Psoas muscle (tissue), 8 donors: ENCODE measurements around the gene OR2L2. TPM values are rescaled to one million over a fixed set of nuclear protein-coding genes. Genes with fewer than 3 reads are reported as not detected.

Experiments
- ATAC-seq, 4 donors: fragments of 200-7000 bp; cut with Tn5 transposase; one replicate each; pipeline ENCODE4 v1.9.1; 2020; ENCODE audit warnings: moderate library complexity in 3 of 4, mild to moderate bottlenecking in 2 of 4
- DNase-seq, 2 donors: peaks; one replicate each; pipeline ENCODE4 v3.0.0-alpha.2; 2020
- H3K27ac ChIP-seq: fragments of 200-600 bp; one replicate; pipeline ENCODE4 v1.8.0; 2022
- H3K27me3 ChIP-seq, 3 donors: fragments of 200-600 bp in 1 of 3; one replicate each; pipeline versions ENCODE4 v1.6.1 to v1.8.0; 2013 to 2022; ENCODE audit warnings: low read length in 2 of 3, mild to moderate bottlenecking in 2 of 3, moderate library complexity in 1 of 3; ENCODE audit not compliant: insufficient read depth in 3 of 3
- H3K36me3 ChIP-seq, 2 donors: fragments of 200-600 bp in 1 of 2; one replicate each; pipeline versions ENCODE4 v1.6.1 to v1.8.0; 2013 to 2022; ENCODE audit warnings: low read depth in 1 of 2, mild to moderate bottlenecking in 1 of 2, moderate library complexity in 1 of 2; ENCODE audit not compliant: insufficient read depth in 1 of 2
- H3K4me1 ChIP-seq: fragments of 200-600 bp; one replicate; pipeline ENCODE4 v1.8.0; 2022
- H3K4me3 ChIP-seq: fragments of 200-600 bp; one replicate; pipeline ENCODE4 v1.8.0; 2022; ENCODE audit warnings: mild to moderate bottlenecking
- H3K9me3 ChIP-seq: fragments of 200-600 bp; one replicate; pipeline ENCODE4 v1.8.0; 2022
- WGBS, 3 donors: extraction: QIAGEN DNeasy Blood & Tissue Kit; methylation state at CpG; one replicate each; pipeline versions ENCODE4 v1.1.6 to v1.1.7; 2013; 5-methylcytosine and 5-hydroxymethylcytosine counted together
- intact Hi-C, 2 donors: fragments of 100-400 bp; cut with DNase I; formaldehyde crosslinking; loops; one replicate each; pipeline versions ENCODE4 v1.11.0 to v1.14.2; 2022
- long read RNA-seq, 2 donors: library from polyadenylated mRNA; unstranded; transcript quantifications; one replicate each; pipeline ENCODE4 v2.0.0, GENCODE V29; 2021
- polyA plus RNA-seq, 3 donors: library from polyadenylated mRNA; stranded (reverse); fragments of 200-250 nt; gene quantifications; one replicate each; pipeline ENCODE4 v1.2.3, GENCODE V29; 2013
- total RNA-seq, 4 donors: library from RNA; stranded (reverse); fragmentation: NEBNext Ultra II Directional in 2 of 4; extraction: Animal tissue kit (Norgen Biotek cat#: 25700) in 2 of 4; gene quantifications; one replicate each; pipeline versions ENCODE4 v1.2.1 to v1.2.4, GENCODE V29; 2021 to 2023
- TF ChIP-seq, protein P1 (sequence below): fragments of 200-600 bp; IDR thresholded peaks from one replicate; pipeline ENCODE4 v1.8.0; 2022; ENCODE audit warnings: antibody characterized with exemption
- donor health status: healthy with polysubstance abuse.
- donor health status: DM: no; HTN: no; CAD: no; lungs with moderate emphysema.
- donor health status: Bipolar disorder and iron deficiency.
- donor health status: healthy.
- donor health status: DM: yes; HTN: yes; CAD: no.
- donor health status: DM: no; HTN: no; CAD: no.
- donor health status: DM: no; HTN: no; CAD: no.
- donor health status: DM: yes; HTN: yes; CAD: no.

OR2L2 gene, protein sequence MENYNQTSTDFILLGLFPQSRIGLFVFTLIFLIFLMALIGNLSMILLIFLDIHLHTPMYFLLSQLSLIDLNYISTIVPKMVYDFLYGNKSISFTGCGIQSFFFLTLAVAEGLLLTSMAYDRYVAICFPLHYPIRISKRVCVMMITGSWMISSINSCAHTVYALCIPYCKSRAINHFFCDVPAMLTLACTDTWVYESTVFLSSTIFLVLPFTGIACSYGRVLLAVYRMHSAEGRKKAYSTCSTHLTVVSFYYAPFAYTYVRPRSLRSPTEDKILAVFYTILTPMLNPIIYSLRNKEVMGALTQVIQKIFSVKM
- total RNA-seq (not detected), polyA plus RNA-seq (not detected)
- long read RNA-seq, donor 1 = 0 reads
- long read RNA-seq, donor 2 = 0 reads

DNA sequence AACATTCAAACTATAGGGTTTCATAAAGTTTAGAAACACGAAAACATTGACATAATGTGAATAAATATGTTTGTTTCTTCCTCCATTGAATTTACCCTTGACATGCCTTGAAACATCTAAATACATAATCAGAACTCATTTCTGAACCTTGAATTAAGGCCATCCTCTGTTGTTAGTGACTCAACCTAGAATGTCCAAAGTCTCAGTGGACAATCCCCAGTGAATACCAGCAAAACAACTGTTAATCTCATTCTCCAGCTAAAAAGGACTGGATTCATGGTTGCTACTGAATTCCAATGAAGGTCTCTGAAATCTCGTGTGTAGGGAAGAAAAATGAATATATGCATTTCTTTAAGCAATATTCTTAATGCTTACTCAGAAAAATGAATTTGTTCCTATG is at the start of gene OR2L2:
TSS of gene OR2L2 (plus strand) at position 301 of the 400 bp plus-strand sequence. CDS start 8,198 bp downstream, outside the sequence.
- no peak within 1 kb of the TSS for H3K4me3 ChIP-seq
- no peaks in the 10 kb centered on the region for H3K4me1 ChIP-seq
- TF ChIP-seq, protein P1, sequence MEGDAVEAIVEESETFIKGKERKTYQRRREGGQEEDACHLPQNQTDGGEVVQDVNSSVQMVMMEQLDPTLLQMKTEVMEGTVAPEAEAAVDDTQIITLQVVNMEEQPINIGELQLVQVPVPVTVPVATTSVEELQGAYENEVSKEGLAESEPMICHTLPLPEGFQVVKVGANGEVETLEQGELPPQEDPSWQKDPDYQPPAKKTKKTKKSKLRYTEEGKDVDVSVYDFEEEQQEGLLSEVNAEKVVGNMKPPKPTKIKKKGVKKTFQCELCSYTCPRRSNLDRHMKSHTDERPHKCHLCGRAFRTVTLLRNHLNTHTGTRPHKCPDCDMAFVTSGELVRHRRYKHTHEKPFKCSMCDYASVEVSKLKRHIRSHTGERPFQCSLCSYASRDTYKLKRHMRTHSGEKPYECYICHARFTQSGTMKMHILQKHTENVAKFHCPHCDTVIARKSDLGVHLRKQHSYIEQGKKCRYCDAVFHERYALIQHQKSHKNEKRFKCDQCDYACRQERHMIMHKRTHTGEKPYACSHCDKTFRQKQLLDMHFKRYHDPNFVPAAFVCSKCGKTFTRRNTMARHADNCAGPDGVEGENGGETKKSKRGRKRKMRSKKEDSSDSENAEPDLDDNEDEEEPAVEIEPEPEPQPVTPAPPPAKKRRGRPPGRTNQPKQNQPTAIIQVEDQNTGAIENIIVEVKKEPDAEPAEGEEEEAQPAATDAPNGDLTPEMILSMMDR = no peak
- no peaks in the 10 kb centered on the region for H3K36me3 ChIP-seq
- WGBS, 3 donors = 26 to 47% (median 30%) methylated on average over 2 of the region's 2 CpGs
- H3K27me3 ChIP-seq = no peaks in the 10 kb centered on the region
- H3K9me3 ChIP-seq = peaks cover 8% of the 10 kb centered on the region
- ATAC-seq = no peak
- intact Hi-C loops = no loop called here
- no peak for DNase-seq
- no peak within 1 kb of the TSS for H3K27ac ChIP-seq

DNA sequence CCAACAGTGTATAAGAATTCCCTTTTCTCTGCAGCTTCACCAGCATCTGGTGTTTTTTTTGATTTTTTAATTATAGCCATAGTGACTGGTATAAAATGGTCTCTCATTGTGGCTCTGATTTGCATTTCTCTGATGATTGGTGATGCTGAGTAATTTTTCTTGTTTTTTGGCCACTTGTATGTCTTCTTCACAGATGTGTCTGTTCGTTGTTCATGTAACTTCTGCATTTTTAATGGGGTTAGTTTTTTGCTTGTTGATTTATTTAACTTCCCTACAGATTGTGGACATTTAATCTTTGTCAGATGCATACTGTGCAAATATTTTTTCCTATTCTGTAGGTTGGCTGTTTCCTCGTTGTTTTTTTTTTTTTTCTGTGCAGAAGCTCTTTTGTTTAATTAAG is 36.9 kb upstream of the OR2L2 start:
- no peaks in the 10 kb centered on the region for H3K9me3 ChIP-seq
- WGBS, 3 donors = 47 to 61% (median 58%) methylated on average over 2 of the region's 2 CpGs

DNA sequence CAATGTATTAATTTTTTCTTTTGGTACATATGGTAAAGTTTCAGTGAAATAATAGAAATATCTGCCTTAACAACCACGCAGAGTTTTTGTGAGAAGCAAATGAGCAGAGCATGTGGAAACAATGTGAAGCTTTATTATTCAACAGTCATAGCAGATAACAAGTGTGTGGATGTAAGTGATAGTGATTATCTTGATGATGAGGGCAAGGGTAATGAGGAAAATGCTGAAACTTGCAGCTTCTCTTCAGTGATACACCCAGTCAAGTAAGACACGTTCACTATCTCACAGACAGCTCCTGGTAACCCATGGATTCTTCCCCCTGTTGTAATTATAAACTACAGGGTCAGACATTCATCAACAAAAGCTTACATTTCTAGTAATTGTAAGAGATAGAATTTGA is 31.1 kb upstream of the OR2L2 start:
- ATAC-seq (no peak), DNase-seq (no peak)
- Histone ChIP-seq H3K4me3 (no peak overlapping the region), H3K4me1 (no peaks in the 10 kb centered on the region), H3K27ac (no peak overlapping the region), H3K27me3 (no peaks in the 10 kb centered on the region), H3K36me3 (no peaks in the 10 kb centered on the region), H3K9me3 (no peaks in the 10 kb centered on the region)
- intact Hi-C loops = no loop called here
- TF ChIP-seq, protein P1 = no peak
- 28 to 43% (median 40%) methylated on average over 2 of the region's 2 CpGs for WGBS, 3 donors

More for the DNA sequence above, 36.9 kb upstream of the OR2L2 start:
- no peaks in the 10 kb centered on the region for H3K27me3 ChIP-seq
- DNase-seq (no peak), ATAC-seq (no peak)
- no peak overlapping the region for H3K4me3 ChIP-seq
- no peak overlapping the region for H3K27ac ChIP-seq
- intact Hi-C loops = no loop called here
- no peaks in the 10 kb centered on the region for H3K4me1 ChIP-seq
- no peaks in the 10 kb centered on the region for H3K36me3 ChIP-seq
- TF ChIP-seq, protein P1 = no peak

DNA sequence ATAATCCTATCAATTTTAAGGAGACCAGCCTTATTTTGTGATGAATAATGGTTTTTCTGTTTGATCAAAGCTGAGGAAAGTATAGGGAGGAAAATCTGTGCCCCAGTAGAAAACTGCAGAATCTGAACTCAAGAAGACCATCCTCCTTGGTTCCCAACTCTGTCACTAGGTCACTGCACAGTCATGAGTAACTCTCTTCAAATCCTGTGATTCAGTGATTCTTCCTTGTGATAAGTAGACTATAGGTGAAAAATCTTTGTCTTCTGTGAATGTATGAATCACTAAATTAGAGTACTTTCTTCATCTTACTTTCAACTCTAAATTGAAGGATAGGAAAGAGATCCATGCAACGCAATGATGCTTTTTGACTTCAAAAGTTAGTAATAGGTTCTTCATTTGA is 29.7 kb upstream of the OR2L2 start:
- ATAC-seq (no peak), DNase-seq (no peak)
- H3K9me3 ChIP-seq = no peaks in the 10 kb centered on the region
- TF ChIP-seq, protein P1 = no peak
- WGBS, 3 donors = 82 to 98% (median 95%) methylated on average over 1 of the region's 1 CpG
- no peak overlapping the region for H3K4me3 ChIP-seq
- H3K36me3 ChIP-seq = no peaks in the 10 kb centered on the region
- no peaks in the 10 kb centered on the region for H3K4me1 ChIP-seq
- intact Hi-C loops = no loop called here
- no peaks in the 10 kb centered on the region for H3K27me3 ChIP-seq
- no peak overlapping the region for H3K27ac ChIP-seq

DNA sequence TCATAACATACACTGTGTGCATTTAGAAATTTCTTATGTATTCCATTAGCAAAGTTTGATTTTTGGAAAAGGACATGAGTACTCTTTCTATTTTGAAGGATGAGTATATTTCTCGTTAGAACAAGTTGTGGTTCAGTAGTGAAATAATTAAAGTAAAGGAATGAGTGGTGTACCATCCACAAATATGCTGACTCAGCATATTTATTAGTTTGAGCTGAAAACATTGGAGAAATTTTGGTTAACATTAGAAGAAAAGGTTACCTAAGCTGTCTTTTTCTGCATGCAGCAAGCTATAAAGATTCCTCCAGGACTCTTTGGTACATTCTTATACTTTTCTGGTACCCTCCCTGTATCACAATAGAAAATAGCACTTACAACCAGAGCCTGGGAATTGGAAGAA is 22.1 kb upstream of the OR2L2 start:
- no peaks in the 10 kb centered on the region for H3K4me1 ChIP-seq
- H3K9me3 ChIP-seq = peaks cover 12% of the 10 kb centered on the region
- H3K4me3 ChIP-seq = no peak overlapping the region
- whole genome bisulfite sequencing, 3 donors = 37 to 55% (median 43%) methylated on average over 1 of the region's 1 CpG
- H3K27ac ChIP-seq = no peak overlapping the region
- ATAC-seq = no peak
- no peak for DNase-seq
- H3K36me3 ChIP-seq = no peaks in the 10 kb centered on the region
- TF ChIP-seq, protein P1 = no peak
- no peaks in the 10 kb centered on the region for H3K27me3 ChIP-seq
- intact Hi-C loops = no loop called here
